ENCODE data around the gene DBH.

DNA sequence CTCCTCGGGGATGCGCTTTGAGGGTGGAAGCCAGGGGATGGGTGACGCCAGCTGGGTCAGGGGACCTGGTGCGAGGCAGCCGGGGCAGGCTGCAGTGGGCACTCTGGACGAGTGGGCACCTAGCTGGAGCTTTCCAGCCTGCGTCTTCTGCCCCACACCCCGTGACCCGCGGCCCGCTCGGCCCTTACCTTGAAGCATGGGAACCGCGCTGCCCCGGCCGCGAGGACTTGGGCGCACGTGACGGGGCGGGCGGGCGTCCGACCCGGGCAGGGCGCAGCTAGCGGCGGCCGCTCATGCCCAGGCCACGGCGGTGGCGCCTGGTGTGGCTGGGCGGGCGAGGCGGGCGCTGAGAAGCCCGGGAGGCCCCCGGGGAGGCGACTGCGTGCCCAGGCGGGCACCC, 27.3 kb upstream of the DBH start:
- TF ChIP-seq ZNF180 (CRISPR knock-in tag; IDR thresholded peaks at IDR 0.05; ENCODE audit: borderline replicate concordance, low read depth) (no peak), ATF7 (IDR thresholded peaks at IDR 0.05) (no peak), ATF7 (CRISPR knock-in tag; IDR thresholded peaks at IDR 0.05) (no peak), MED13 (CRISPR knock-in tag; IDR thresholded peaks at IDR 0.05) (no peak), FOXA3 (CRISPR knock-in tag; IDR thresholded peaks at IDR 0.05) (no peak), ZNF44 (CRISPR knock-in tag; IDR thresholded peaks at IDR 0.05) (no peak)
- TF ChIP-seq, protein P1, sequence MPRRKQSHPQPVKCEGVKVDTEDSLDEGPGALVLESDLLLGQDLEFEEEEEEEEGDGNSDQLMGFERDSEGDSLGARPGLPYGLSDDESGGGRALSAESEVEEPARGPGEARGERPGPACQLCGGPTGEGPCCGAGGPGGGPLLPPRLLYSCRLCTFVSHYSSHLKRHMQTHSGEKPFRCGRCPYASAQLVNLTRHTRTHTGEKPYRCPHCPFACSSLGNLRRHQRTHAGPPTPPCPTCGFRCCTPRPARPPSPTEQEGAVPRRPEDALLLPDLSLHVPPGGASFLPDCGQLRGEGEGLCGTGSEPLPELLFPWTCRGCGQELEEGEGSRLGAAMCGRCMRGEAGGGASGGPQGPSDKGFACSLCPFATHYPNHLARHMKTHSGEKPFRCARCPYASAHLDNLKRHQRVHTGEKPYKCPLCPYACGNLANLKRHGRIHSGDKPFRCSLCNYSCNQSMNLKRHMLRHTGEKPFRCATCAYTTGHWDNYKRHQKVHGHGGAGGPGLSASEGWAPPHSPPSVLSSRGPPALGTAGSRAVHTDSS (CRISPR knock-in tag; conservative IDR thresholded peaks at IDR 0.05) = no peak

All from HepG2 (cell line).